ENCODE measurements around the gene CACNA1I.

- TF ChIP-seq CTCF (conservative IDR thresholded peaks at IDR 0.05 in 1 of 2, IDR thresholded peaks at IDR 0.05 in 1 of 2; ENCODE audit: extremely low read depth in 1 of 2, insufficient read depth in 1 of 2, low read depth in 1 of 2, low read length in 2 of 2): no peak
- no peak for TF ChIP-seq EZH2 (IDR thresholded peaks at IDR 0.05; ENCODE audit: borderline replicate concordance, low read length)
These were observed 40.8 kb downstream of the CACNA1I start for GRCh38 chr22:39611360-39611759.

Data from mammary epithelial cell (primary cell).